Natural killer cell (primary cell): Measurements from ENCODE around the gene C1QC. TPM values are rescaled to one million over a fixed set of nuclear protein-coding genes. Genes with fewer than 3 reads are reported as not detected.

Experiments
- ATAC-seq, 3 donors: fragments of 150-1000 bp in 2 of 3; fragments of 200-7000 bp in 1 of 3; cut with Tn5 transposase; 1 replicate in 1 of 3; 2 replicates in 2 of 3; pipeline ENCODE4 v1.10.0; 2021; ENCODE audit warnings: mild to moderate bottlenecking in 2 of 3, moderate library complexity in 2 of 3
- DNase-seq, 2 donors: peaks; one replicate each; pipeline versions ENCODE4 v3.0.0 to v3.0.0-alpha.2; 2013 to 2021; ENCODE audit warnings: mixed read lengths in 1 of 2
- H3K27ac ChIP-seq: one replicate; pipeline ENCODE4 v1.5.1; 2013; ENCODE audit warnings: mild to moderate bottlenecking, low read length
- H3K27me3 ChIP-seq: one replicate; pipeline ENCODE4 v1.6.1; 2013; ENCODE audit warnings: low read length; ENCODE audit not compliant: control insufficient read depth, insufficient read depth
- H3K36me3 ChIP-seq: one replicate; pipeline ENCODE4 v1.6.1; 2013; ENCODE audit warnings: low read length; ENCODE audit not compliant: control insufficient read depth, insufficient read depth
- H3K4me1 ChIP-seq: one replicate; pipeline ENCODE4 v1.6.1; 2013; ENCODE audit warnings: low read length; ENCODE audit not compliant: control insufficient read depth, insufficient read depth
- H3K4me3 ChIP-seq: one replicate; pipeline ENCODE4 v1.5.1; 2013; ENCODE audit warnings: low read length
- H3K9me3 ChIP-seq: one replicate; pipeline ENCODE4 v1.6.1; 2013; ENCODE audit warnings: low read length; ENCODE audit not compliant: control insufficient read depth, insufficient read depth
- H3K27ac Mint-ChIP-seq, 2 donors: one replicate each; pipeline ENCODE4 v1.8.0; 2022; ENCODE audit warnings: mild to moderate bottlenecking in 2 of 2, mixed read lengths in 2 of 2, moderate library complexity in 1 of 2
- H3K27me3 Mint-ChIP-seq, 2 donors: one replicate each; pipeline ENCODE4 v1.8.0; 2022; ENCODE audit warnings: low read depth in 2 of 2, mixed read lengths in 2 of 2
- H3K36me3 Mint-ChIP-seq: one replicate; pipeline ENCODE4 v1.8.0; 2022; ENCODE audit warnings: mixed read lengths
- H3K4me1 Mint-ChIP-seq, 2 donors: one replicate each; pipeline ENCODE4 v1.8.0; 2022; ENCODE audit warnings: mixed read lengths in 2 of 2
- H3K4me3 Mint-ChIP-seq: one replicate; pipeline ENCODE4 v1.8.0; 2022; ENCODE audit warnings: mild to moderate bottlenecking, moderate library complexity, mixed read lengths
- H3K9me3 Mint-ChIP-seq, 2 donors: one replicate each; pipeline ENCODE4 v1.8.0; 2022; ENCODE audit warnings: mixed read lengths in 2 of 2
- CTCF ChIP-seq: fragments of 200-600 bp; IDR thresholded peaks from one replicate; pipeline ENCODE4 v1.8.0; 2022; ENCODE audit warnings: antibody characterized with exemption
- WGBS: methylation state at CpG from one replicate; pipeline ENCODE4 v1.1.7; 2013; ENCODE audit warnings: missing lambda C conversion rate; ENCODE audit not compliant: insufficient coverage; 5-methylcytosine and 5-hydroxymethylcytosine counted together
- intact Hi-C: fragments of 100-400 bp; cut with micrococcal nuclease; formaldehyde crosslinking; loops from one replicate; pipeline ENCODE4 v1.14.2; 2022
- total RNA-seq, 4 donors: library from RNA; stranded (reverse); fragments of 120-200 nt in 1 of 4; gene quantifications; one replicate each; pipeline versions ENCODE4 v1.2.3 to v1.2.4, GENCODE V29; 2013 to 2022

C1QC gene
- total RNA-seq, 3 donors from 2014 or later (not counting 1 experiment from before 2014, with no cell fraction given) = 0.33 TPM; not detected in 2

- H3K9me3 Mint-ChIP-seq = no peaks in the 10 kb centered on the region
- no peak overlapping the region for H3K4me3 ChIP-seq
- H3K4me1 ChIP-seq = no peaks in the 10 kb centered on the region
- no peak for TF ChIP-seq CTCF
- H3K27ac Mint-ChIP-seq = no peak overlapping the region
- no peak overlapping the region for H3K4me3 Mint-ChIP-seq
- H3K9me3 ChIP-seq = no peaks in the 10 kb centered on the region
- DNase-seq (peak in 1 of 2 donors; percentile 19), ATAC-seq (no peak)
- H3K4me1 Mint-ChIP-seq = no peaks in the 10 kb centered on the region
- H3K27me3 ChIP-seq = no peaks in the 10 kb centered on the region
- intact Hi-C loops = no loop called here
- no peaks in the 10 kb centered on the region for H3K36me3 ChIP-seq
- H3K27ac ChIP-seq = no peak overlapping the region
- WGBS = 31% methylated on average over 7 of the region's 7 CpGs
- H3K27me3 Mint-ChIP-seq = peaks cover 31 to 46% of the 10 kb centered on the region in 2 donors
- H3K36me3 Mint-ChIP-seq = no peaks in the 10 kb centered on the region
These were observed 31.9 kb upstream of the C1QC start for GRCh38 chr1:22611530-22611947.

- Histone ChIP-seq H3K4me3 (no peak overlapping the region), H3K36me3 (no peaks in the 10 kb centered on the region), H3K9me3 (no peaks in the 10 kb centered on the region), H3K27me3 (no peaks in the 10 kb centered on the region), H3K27ac (no peak overlapping the region), H3K4me1 (no peaks in the 10 kb centered on the region)
- Mint-ChIP-seq H3K4me3 (no peak overlapping the region), H3K9me3 (no peaks in the 10 kb centered on the region), H3K36me3 (no peaks in the 10 kb centered on the region), H3K4me1 (no peaks in the 10 kb centered on the region), H3K27me3 (peaks cover 26 to 34% of the 10 kb centered on the region in 2 donors), H3K27ac (no peak overlapping the region)
- WGBS = 50% methylated on average over 12 of the region's 12 CpGs
- DNase-seq (no peak), ATAC-seq (no peak)
- TF ChIP-seq CTCF = no peak
- intact Hi-C loops = no loop called here
These were observed 30.5 kb upstream of the C1QC start for GRCh38 chr1:22612671-22613571.

GRCh38 chr1:22613572-22613918 lies 29.9 kb upstream of the C1QC start:
- H3K4me3 ChIP-seq = no peak overlapping the region
- H3K4me1 Mint-ChIP-seq = no peaks in the 10 kb centered on the region
- no peak for TF ChIP-seq CTCF
- no peak overlapping the region for H3K27ac ChIP-seq
- no peaks in the 10 kb centered on the region for H3K36me3 ChIP-seq
- H3K27me3 ChIP-seq = no peaks in the 10 kb centered on the region
- no peaks in the 10 kb centered on the region for H3K9me3 ChIP-seq
- no peaks in the 10 kb centered on the region for H3K36me3 Mint-ChIP-seq
- no peak overlapping the region for H3K27ac Mint-ChIP-seq
- ATAC-seq = no peak
- H3K27me3 Mint-ChIP-seq = peaks cover 21 to 28% of the 10 kb centered on the region in 2 donors
- H3K4me1 ChIP-seq = no peaks in the 10 kb centered on the region
- DNase-seq = no peak
- intact Hi-C loops = no loop called here
- H3K4me3 Mint-ChIP-seq = no peak overlapping the region
- H3K9me3 Mint-ChIP-seq = no peaks in the 10 kb centered on the region
- WGBS = 73% methylated on average over 5 of the region's 5 CpGs
